NCI-H1436 (cell line): ENCODE data around the gene NCAPH2.
A peak's percentile ranks its signal among the peaks of the same experiment; 100 is the strongest.

Experiments
- DNase-seq: peaks from one replicate; lab custom pipeline; 2025; lab: John Stamatoyannopoulos, UW

The NCAPH2 gene

DNA sequence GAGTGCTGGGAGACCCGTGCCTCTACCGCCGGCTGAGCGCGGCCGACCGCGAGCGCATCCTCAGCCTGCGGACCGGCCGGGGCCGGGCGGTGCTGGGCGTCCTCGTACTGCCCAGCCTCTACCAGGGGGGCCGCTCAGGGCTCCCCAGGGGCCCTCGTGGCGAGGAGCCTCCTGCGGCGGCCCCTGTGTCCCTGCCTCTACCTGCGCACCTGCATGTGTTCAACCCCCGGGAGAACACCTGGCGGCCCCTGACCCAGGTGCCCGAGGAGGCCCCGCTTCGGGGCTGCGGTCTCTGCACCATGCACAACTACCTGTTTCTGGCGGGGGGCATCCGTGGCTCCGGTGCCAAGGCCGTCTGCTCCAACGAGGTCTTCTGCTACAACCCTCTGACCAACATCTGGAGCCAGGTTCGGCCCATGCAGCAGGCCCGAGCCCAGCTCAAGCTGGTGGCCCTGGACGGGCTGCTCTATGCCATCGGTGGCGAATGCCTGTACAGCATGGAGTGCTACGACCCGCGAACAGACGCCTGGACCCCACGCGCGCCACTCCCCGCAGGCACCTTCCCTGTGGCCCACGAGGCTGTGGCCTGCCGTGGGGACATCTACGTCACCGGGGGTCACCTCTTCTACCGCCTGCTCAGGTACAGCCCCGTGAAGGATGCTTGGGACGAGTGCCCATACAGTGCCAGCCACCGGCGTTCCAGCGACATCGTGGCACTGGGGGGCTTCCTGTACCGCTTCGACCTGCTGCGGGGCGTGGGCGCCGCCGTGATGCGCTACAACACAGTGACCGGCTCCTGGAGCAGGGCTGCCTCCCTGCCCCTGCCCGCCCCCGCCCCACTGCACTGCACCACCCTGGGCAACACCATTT is 41.1 kb downstream of the NCAPH2 start:
- DNase-seq = no peak

- no peak for DNase-seq
Observed at GRCh38 chr22:50550395-50550794, 42.4 kb downstream of the NCAPH2 start.

- no peak for DNase-seq
Observed at GRCh38 chr22:50551160-50551752, 43.2 kb downstream of the NCAPH2 start.

DNA sequence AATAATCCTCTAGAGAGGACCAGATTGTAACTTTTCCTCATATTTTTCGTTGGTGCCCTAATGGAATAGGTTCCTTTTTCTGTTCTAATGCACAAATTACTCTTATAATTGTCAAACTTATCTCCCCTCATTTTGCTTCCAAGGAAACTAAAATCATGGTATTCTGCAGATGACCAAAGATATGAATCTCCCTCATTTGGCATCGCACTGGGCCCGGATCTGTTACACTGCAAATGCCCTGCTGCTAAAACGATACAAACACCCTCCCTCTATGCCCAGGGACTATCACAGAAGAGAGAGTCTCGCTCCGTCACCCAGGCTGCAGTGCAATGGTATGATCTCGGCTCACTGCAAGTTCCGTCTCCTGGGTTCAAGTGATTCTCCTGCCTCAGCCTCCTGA is 45.3 kb downstream of the NCAPH2 start:
- no peak for DNase-seq

DNA sequence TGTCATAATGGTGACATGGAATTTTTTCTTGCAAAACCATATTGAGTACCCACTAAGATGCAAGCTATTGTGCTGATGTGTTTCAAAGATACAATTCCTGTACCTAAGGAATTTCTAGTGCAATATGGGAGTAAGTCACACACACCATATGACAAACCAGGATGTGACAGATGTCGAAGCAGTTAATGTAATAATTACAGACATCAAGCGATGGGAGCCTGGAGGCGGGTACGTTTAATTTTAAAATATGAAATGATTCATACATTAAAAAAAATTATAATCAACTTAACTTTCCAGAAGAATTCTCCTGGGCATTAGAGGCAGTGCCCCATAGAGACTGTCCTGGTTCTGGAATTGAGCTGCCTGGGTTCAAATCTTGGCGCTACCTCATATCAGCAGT is 48.7 kb downstream of the NCAPH2 start:
- no peak for DNase-seq

DNA sequence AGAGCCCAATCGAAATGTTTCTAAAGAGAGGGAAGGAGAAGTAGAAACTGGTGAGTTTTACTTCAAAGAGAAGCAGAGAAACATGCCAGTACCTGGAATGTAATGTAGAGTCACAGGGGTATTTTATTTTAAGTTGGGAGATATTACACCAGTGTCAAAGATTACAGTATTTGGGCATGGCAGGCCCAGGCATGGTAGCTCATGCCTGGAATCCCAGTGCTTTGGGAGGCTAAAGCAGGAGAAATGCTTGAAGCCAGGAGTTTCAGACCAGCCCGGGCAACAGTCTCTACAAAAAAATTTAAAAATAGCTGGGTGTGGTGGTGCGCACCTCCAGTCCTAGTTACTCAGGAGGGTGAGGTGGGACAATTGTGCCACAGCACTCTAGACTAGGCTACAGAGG is 52.0 kb downstream of the NCAPH2 start:
- no peak for DNase-seq

DNA sequence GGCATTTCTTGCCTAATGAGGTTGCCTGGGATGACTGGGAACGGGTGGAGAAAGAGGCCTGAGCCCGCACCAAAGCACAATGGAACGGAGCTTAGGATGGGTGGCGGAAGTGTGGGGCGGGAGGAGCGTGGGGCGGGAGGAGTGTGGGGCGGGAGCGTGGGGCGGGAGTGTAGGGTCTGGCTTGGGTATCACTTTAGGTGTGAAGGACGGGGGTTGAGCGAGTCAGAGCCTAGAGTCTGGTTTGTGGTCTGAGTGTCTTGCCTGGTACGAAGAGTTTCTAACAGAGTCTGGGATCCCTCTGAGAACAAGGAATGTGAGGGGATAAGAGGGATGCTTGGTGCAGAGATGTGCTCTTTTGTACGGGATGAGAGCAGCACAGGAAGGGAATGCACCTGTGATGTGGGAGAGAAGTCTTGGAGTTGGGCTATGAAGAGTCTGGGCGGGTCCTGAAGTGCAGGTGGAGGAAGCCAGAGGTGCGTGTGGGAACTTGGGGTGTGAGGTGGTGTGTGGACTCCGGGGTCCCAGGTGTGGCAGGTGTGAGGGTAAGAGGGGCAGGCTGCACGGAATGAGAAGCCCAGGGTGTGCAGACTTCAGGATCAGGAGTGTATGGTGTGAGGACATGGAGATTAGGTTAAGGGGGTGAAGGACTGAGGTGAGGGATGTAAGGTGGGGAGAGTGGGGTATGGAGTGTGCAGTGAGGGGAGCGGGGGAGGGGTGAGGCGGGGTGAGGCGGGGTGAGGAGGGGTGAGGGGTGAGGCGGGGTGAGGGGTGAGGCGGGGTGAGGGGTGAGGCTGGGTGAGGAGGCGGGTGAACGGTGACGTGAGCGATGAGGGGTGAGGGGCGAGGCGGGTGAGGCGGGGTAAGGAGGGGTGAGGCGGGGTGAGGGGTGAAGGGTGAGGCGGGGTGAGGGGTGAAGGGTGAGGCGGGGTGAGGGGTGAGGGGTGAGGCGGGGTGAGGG is 53.7 kb downstream of the NCAPH2 start:
- DNase-seq = no peak

DNA sequence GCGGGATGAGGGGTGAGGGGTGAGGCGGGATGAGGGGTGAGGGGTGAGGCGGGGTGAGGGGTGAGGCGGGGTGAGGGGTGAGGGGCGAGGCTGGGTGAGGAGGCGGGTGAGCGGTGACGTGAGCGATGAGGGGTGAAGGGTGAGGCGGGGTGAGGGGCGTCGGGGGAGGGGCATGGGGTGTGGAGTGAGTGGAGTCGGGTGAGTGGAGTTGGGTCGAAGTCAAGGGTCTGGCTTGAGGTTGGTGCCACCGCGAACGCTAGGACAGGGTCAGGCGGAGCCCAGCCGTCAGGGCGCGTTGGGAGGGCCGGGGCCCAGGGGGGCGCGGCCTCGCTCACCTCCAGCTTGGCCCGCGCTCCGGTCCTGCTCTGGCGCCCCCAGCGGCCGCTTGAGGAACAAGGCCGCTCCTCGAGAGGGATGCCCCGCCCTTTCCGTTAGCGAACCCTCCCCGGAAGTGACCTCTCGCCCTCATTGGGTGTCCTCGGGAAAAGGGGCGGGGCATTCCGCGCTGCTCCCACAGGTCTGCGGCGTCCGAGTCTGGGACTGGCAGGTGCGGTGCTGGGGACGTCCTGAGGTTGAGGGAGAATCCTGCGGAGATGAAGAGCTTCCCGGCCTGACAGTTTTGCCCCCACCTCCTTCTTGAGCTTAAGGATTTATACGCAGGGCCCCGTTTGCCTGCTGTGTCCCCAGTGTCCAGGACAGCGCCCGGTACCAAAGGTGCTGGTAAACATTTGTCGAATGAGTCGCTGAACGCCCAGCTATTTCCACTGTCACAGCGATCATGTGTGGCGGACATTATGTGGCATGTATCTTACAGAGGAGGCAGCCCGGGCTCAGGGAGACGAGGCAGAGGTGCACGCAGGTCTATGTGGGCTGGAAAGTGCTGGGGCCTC is 54.7 kb downstream of the NCAPH2 start, which contains the start of gene SYCE3:
Gene SYCE3, minus strand, starts transcription at position 397 of the 890 bp plus-strand sequence. CDS start 6,514 bp downstream, outside the sequence.
- peak; percentile 97 for DNase-seq

- no peak for DNase-seq
Observed at GRCh38 chr22:50563413-50564160, 55.6 kb downstream of the NCAPH2 start.

GRCh38 chr22:50564289-50564688 is 56.3 kb downstream of the NCAPH2 start:
- no peak for DNase-seq

- no peak for DNase-seq
Observed at GRCh38 chr22:50567721-50568252, 59.8 kb downstream of the NCAPH2 start.

GRCh38 chr22:50568626-50569025 is 60.6 kb downstream of the NCAPH2 start:
- DNase-seq = no peak

DNA sequence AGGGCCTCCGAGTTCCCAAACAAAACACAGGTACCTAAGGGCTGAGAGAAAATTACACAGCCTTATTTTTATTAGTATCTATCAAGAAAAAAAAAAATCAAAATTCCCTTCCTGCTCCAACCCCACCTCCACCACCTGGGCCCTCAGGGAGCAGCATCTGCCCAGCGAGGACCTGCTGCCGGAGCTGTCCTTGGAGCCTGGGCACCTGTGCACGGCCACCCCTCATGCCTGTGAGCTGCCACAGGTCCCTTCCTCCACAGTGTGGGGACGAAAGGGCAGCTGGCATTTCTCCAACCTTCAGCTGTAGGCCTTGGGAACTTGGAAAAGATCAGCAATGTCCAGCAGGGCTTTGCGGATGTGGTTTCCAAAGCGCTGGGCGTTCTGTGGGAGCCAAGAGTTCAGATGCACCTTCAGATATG is 61.0 kb downstream of the NCAPH2 start:
- no peak for DNase-seq

GRCh38 chr22:50569896-50570535 is 62.0 kb downstream of the NCAPH2 start:
- DNase-seq = no peak

- DNase-seq = no peak
Observed at GRCh38 chr22:50570861-50571260, 62.8 kb downstream of the NCAPH2 start.

GRCh38 chr22:50571264-50572175 is 63.5 kb downstream of the NCAPH2 start:
- DNase-seq = no peak

DNA sequence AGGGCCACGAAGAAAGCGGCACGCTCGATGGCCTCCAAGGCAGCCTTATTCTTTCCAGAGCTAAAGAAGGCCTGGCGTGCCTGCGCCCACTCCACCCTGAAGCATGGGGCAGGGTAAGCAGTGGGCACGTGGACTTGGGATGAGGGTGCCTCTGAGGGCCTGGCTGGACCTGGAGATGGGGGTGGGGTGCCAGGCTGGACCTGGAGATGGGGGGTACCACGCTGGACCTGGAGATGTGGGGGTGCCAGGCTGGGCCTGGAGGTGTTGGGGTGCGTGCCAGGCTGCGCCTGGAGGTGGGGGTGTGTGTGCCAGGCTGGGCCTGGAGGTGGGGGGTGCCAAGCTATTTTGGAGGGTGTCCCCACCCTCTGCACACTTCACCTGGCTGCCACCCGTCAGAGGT is 64.9 kb downstream of the NCAPH2 start:
- DNase-seq = no peak

DNA sequence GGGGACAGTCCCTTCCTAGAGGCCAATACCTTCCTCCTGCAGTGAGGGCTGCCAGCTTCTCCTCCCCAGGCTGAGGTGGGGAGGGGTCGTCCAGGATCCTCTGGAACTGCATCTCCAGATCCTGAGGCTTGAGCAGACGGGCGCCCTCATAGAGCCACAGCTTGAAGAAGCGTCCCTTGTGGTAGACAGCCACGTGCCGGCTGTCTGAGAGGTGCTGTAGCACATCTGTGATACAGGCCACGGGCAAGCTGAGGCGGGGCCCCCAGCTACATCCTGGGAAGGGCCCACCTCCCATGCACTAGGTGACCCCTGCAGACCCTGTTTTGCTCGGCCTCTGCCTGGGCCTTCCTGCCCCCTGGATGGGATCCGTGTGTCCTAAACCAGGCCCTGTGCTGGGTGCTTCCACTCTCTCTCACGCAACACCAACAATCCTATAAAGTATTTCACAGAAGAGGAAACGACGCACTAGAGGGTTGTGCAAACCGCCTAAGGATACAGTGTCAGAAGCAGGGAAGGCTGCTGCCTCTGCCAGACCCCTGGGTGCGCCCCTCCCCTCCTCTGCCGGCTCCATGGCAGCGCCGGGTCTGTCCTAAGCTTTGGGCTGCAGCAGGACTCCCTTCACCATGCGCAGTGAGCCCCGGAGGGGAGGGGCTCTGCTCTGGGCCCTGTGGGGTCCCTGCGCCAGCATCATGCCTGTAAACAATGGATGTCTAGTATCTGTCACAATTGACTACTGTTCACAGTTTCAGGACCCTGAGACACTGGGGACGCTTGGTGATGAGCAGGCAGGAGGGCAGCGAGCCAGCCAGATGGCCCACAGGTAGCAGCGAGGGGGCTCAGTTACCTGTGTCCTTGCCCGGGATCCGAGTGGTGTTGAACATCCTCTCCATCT is 65.7 kb downstream of the NCAPH2 start:
- DNase-seq = no peak
